Ovary (tissue), 3 donors: ENCODE measurements around the gene MIEF2.

Experiments
- EP300 ChIP-seq: sonication (generic); formaldehyde crosslinking; IDR thresholded peaks from one replicate; pipeline ENCODE4 v1.6.1; 2017; ENCODE audit warnings: antibody characterized with exemption
- POLR2A ChIP-seq: fragments of 450-650 bp; IDR thresholded peaks from one replicate; pipeline ENCODE4 v1.6.1; 2017; ENCODE audit warnings: antibody characterized with exemption, mild to moderate bottlenecking, moderate library complexity
- TF ChIP-seq, protein P1 (sequence below), 3 donors: fragments of 450-650 bp in 2 of 3; fragments of 200-600 bp in 1 of 3; IDR thresholded peaks; one replicate each; pipeline versions ENCODE4 v1.5.1 to v1.8.0; 2016 to 2022; ENCODE audit warnings: antibody characterized with exemption in 3 of 3, mild to moderate bottlenecking in 1 of 3
- donor health status: DM: no; HTN: no; CAD: no.

DNA sequence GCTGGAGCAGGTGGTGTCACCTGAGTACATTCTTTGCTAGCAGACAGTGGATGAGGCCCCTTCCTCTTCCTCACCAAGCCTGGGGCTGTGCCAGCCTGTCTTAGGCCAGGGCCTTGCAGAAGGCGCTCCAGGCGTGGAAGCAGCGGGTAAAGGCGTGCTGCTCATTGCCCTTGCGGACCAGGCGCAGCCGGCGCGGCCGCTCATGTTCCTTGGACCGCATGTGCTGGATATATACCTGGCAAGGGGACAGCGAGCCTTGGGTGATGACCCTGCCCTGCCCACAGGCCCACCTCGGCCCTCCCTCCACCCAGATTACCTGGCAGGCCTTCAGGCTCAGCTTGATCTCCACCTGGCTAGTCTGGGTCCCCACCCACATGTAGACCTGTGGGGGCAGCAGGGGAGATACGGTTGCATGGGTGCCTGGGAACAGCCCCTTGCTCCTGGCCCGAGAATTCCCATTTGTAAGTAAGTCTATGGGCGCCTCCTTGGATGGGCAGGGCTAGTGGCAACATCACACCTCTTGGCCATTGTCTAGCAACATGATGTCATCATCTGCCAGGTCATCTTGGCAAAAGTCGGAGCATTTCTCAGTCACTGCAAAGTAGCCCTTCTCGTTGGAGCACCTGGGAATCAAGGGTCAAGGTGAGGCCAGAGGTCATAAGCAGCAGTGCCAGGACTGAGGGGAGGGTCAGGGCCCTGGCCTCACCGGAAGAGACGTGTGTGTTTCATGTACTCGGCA is 15.3 kb upstream of the MIEF2 start:
- TF ChIP-seq POLR2A (no peak), EP300 (no peak)
- TF ChIP-seq, protein P1, sequence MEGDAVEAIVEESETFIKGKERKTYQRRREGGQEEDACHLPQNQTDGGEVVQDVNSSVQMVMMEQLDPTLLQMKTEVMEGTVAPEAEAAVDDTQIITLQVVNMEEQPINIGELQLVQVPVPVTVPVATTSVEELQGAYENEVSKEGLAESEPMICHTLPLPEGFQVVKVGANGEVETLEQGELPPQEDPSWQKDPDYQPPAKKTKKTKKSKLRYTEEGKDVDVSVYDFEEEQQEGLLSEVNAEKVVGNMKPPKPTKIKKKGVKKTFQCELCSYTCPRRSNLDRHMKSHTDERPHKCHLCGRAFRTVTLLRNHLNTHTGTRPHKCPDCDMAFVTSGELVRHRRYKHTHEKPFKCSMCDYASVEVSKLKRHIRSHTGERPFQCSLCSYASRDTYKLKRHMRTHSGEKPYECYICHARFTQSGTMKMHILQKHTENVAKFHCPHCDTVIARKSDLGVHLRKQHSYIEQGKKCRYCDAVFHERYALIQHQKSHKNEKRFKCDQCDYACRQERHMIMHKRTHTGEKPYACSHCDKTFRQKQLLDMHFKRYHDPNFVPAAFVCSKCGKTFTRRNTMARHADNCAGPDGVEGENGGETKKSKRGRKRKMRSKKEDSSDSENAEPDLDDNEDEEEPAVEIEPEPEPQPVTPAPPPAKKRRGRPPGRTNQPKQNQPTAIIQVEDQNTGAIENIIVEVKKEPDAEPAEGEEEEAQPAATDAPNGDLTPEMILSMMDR (IDR thresholded peaks at IDR 0.05): no peak
